AG09319 (cell line): ENCODE measurements around the gene XNDC1N.

Experiments
- DNase-seq: peaks from one replicate; pipeline ENCODE4 v3.0.0-alpha.2; 2010; ENCODE audit warnings: low read depth; ENCODE audit errors: extremely low read depth
- CTCF ChIP-seq: IDR thresholded peaks from 2 replicates; pipeline ENCODE4 v1.5.1; 2011; ENCODE audit warnings: low read depth, mild to moderate bottlenecking, inconsistent platforms, low read length, moderate library complexity

XNDC1N gene

GRCh38 chr11:71962428-71963038, 34.1 kb upstream of the XNDC1N start:
- no peak for TF ChIP-seq CTCF
- DNase-seq, result no peak

DNA sequence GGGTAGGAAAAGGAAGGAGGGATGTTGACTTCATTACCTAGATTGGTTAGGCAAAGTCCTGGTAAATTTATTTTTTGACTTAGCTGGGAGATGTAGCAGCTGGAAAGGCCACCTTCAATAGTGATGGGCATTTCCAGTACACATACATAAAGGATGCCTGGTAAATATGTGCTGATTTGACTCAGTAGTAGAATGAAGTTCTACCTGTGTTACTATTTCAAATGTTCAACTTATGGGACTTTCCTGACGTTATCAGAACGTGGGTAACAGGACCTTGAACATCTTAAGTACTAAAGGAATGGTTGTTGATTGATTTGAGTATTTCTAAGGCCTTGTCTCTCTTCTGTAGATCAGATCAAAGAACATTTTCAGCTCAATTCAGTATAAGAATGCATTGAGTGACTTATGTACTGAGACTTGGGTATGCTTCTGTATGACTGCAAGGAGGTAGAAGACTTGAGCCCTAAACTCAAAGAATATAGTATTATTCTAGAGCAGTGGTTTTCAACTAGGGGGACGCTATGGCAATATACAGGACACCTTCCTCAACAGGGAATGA, 27.6 kb upstream of the XNDC1N start:
- no peak for TF ChIP-seq CTCF
- DNase-seq, result no peak

DNA sequence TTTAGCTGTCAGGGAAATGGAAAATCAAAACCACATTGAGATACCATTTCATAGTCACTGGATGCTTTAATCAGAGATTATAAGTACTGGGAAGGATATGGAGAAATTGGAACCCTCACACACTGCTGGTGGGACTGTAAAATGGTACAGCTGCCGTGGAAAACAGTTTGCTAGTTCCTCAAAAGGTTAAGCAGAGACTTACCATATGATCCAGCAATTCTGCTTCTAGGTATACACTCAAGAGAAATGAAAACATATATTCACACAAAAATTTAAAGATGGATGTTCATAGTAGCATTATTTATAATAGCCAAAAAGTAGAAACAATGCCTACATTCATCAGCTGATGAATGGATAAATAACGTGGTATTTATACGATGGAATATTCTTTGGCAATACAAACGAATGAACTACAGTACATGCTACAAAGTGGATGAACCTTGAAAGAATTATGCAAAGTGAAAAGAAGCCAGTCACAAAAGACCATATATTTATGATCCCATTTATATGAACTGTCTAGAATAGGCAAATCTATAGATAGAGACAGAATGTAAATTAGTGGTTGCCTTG, 23.4 kb upstream of the XNDC1N start:
- DNase-seq, result no peak
- no peak for TF ChIP-seq CTCF

DNA sequence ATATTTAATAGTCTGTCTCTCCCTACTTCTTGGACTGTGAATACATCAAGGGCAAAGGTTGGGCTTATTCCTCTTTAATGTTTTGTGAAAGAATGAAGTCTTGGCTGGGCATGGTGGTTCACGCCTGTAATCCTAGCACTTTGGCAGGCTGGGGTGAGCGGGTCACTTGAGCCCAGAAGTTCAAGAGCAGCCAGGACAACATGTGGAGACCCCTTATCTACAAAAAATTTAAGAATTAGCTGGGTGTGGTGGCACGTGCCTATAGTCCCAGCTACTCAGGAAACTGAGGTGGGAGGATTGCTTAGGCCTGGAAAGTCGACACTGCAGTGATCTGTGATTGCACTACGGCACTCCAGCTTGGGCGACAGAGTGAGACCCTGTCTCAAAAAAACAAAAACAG, 20.6 kb upstream of the XNDC1N start:
- no peak for DNase-seq
- TF ChIP-seq CTCF, result no peak

DNA sequence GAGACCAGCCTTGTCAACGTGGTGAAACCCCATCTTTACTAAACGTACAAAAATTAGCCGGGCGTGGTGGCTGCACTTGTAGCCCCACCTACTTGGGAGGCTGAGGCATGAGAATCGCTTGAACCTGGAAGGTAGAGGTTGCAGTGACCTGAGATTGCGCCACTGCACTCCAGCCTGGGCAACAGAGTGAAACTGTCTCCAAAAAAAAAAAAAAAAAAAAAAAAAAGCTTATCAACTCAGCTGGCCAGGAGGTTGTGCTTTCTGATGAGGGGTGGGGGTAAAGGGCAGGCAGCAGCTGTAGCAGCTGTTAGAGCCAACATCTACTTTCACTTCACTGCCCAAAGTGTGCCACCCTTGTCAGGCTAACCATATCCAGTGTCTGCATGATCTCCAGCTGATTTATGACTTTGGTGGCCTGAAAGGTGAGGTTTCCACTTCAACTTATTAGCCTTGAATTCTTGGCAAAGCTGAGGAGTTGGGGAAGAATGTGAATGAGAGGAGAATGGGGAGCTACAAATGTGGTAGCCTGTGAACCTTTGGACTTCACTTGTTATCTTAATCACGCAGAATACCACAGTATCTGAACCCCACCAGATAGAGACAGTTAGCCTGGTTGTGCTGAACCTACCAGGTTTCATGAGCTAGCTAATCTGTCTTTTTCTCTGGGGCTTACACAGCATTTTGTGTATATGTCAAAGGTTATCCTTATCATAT, 20.1 kb upstream of the XNDC1N start:
- no peak for DNase-seq
- TF ChIP-seq CTCF, result no peak

DNA sequence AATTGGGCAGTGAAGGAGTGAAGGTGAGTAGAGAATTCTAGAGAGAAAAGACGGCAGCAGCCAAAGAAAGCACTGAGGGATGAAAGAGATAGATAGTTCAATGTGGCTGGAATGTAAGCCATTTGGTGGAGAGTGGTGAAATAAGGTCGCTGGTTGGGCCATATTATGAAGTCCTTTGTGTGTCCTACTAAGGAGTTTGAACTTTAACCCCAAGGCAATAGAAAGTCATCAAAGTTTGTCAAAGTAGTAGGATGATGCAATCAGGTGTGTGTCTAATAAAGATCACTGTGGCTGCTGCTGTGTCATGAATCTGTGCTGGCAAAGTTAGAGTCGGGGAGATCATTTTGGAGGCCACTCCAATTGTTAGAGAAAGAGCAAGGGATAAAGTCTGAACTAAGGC, 19.1 kb upstream of the XNDC1N start:
- no peak for DNase-seq

More for the DNA sequence above, 19.1 kb upstream of the XNDC1N start:
- TF ChIP-seq CTCF, result no peak
